Measurements from ENCODE around the gene MVK. TPM values are rescaled to one million over a fixed set of nuclear protein-coding genes. Genes with fewer than 3 reads are reported as not detected.

Gene MVK
- total RNA-seq, 1 donor from 2014 or later, result 44.9 TPM

DNA sequence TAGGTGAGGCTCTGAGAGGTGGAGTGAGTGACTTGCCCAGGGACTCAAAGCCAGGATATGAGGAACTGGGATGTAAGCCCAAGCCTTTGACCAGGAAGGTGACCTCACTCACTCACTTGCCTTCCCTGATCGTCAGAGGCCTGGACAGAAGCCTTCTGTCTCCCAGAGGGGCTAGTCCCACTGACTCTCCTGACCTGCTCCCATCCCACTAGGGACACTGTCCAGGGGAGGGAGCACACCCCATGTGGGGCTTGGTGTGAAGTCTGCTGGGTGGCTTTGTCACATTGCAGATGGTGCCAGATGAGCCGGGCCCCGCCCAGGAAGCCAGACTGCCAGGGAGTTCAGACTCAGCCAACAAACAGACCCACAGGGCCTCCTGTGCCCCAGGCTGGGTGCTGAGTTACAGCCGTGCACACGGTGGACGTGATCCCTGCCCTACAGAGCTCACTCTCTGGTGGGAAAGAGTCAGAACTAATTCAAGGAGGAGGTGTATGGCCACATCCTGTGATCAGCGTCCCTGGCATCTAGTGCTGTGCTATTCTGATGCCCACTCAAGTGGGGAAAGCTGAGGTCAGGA is 28.6 kb upstream of the MVK start:
- DNase-seq (ENCODE audit: low read depth), result peak; percentile 56

DNA sequence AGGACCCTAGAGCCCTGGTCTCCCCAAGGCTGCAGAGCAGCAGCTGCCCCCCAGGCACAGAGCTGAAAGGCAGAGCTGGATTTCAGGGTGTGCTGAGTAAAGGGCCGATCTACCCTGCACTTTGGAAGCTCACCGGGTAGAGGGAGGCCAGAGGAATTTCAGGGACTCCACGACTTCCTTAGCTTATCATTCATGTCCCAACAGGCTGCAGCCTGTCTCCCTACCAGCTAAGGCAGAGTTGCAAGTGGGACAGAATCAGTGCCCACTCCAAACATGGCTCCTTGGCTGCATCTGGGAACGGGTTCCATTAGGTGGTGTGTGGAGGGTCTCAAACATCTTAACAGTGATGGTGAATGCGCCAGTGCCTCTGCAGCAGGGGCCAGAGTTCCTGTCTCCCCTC is 27.8 kb upstream of the MVK start:
- DNase-seq (ENCODE audit: low read depth), result no peak

GRCh38 chr12:109547286-109547685 is 26.3 kb upstream of the MVK start:
- no peak for DNase-seq (ENCODE audit: low read depth)

DNA sequence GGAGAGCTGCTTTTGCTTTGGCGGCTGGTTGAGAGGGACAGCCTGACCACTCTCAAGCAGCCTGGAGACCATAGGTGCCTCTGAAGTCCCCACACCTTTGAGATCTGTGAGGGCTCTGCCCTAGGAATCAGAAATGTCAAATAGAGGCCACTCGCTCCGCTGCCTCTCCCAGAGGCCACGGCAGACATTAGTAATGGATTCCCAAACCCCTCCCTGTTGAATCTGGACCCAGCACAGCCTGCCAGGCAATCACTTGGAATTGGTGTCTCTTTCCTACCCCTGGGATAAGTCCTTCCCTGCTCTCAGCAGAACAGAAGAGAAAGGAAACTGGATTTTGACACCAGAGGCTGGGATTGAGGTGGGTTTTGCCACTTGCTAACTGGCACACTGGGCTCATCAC is 25.3 kb upstream of the MVK start:
- DNase-seq (ENCODE audit: low read depth), result no peak

DNA sequence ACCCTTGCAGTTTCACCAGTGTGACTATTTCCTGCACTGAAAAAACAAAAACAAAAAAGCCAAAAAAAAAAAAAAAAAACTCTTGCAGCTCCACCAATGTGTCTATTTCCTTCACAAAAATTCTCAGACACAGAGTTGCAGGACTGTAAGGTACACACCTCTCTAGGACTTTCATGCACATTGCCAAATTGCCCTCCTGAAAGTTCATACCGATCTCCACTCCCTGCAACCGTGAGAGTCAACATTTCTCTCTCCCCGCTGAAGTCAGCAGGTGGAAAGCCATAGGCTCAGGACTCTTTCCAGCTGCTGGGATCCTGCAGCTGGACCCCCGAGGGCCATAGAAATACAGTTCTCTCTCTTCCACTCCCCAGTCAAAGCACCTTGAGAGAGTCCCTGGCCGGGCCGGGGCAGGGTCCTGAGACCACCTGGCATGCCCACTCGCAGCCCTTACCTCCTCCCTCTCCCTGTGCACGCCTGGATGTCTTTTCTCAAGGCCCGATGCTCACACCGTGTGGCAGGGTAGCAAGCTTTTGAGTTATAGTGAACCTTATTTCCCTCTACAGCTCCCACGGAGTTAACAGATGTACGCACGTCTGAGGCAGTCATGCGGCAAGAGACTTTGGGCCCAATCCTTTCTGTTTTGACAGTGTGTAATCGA is 23.9 kb upstream of the MVK start:
- DNase-seq (ENCODE audit: low read depth), result no peak

GRCh38 chr12:109550281-109550680 is 23.3 kb upstream of the MVK start:
- no peak for DNase-seq (ENCODE audit: low read depth)

DNA sequence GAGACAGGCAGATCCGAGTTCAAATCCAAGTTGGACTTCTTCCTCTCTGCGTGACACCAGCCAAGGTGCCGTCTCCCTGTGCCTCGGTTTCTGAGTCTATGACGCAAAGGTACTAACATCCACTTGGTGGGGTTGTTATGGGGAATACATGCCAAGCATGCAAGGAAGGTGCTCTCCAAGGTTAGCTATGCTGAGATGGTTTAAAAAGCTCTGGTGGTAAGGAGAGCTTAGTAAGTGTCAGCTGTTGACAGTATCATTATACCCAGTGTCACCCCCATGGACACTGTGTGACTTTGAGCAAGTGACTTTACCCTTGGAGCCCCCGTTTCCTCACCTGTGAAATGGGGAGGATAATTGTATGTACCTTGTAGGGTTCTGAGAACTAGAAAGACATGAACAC is 22.5 kb upstream of the MVK start:
- no peak for DNase-seq (ENCODE audit: low read depth)

GRCh38 chr12:109552971-109553370 is 20.6 kb upstream of the MVK start:
- DNase-seq (ENCODE audit: low read depth), result no peak

GRCh38 chr12:109553483-109553882 is 20.1 kb upstream of the MVK start:
- no peak for DNase-seq (ENCODE audit: low read depth)

- DNase-seq (ENCODE audit: low read depth), result no peak
Observed at GRCh38 chr12:109553906-109554500, 19.6 kb upstream of the MVK start.

- no peak for DNase-seq (ENCODE audit: low read depth)
Observed at GRCh38 chr12:109554761-109555160, 18.8 kb upstream of the MVK start.

DNA sequence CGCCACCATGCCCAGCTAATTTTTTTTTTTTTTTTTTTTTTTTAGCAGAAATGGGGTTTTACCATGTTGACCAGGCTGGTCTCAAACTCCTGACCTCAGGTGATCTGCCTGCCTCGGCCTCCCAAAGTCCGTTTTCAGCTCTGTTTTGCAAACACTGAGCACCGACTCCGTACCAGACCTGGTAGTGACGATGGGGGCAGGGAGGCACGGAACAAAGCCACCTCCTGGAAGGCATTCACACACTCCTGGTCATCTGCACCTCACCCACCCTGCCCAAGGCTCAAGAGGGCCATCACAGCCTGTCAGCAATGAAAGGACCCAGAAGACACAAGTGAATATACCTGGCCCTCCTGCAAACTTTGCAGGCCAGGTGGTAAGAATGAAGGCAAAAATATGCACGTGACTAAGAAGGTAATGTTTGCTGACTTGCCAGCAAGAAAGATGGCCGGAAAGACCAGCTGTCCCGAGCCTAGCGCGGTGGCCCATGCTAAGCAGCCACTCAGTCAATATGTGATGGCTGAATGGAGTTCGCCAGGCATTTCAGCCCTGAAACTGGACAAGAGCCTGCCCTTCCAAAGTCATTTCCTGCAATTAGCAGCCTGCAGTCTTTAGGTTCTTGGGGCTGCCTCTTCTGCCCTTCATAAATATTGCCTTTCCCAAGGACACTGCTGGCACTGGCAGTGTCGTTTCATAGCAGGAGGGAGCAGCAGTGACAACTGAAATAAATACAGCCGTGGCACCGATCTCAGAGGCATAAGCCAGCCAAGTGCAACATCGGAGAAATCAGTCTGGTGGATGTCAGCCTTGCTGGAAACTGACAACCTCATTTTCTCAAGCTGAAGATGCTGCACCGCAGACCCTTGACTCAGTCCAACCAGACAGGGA is 17.9 kb upstream of the MVK start:
- DNase-seq (ENCODE audit: low read depth), result no peak

DNA sequence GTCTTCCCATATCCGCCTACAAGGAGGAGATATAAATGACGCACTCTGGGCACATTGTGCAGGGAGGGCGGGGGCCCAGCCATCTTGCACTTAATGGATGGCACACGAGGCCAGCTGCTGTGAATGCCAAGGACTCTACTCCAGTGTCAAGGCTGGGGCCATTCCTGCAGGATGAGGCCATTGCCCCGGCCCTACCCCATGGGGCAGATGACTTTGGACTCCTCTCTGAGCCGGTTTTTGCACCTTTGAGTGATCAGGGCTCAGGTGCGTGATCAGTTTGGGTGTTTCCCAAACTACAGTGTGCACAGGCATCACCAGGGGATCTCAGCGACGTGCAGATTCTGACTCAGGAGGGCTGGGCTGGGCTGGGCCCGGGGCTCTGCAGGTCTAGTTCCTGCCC is 16.4 kb upstream of the MVK start:
- no peak for DNase-seq (ENCODE audit: low read depth)

- no peak for DNase-seq (ENCODE audit: low read depth)
Observed at GRCh38 chr12:109557805-109558204, 15.8 kb upstream of the MVK start.

DNA sequence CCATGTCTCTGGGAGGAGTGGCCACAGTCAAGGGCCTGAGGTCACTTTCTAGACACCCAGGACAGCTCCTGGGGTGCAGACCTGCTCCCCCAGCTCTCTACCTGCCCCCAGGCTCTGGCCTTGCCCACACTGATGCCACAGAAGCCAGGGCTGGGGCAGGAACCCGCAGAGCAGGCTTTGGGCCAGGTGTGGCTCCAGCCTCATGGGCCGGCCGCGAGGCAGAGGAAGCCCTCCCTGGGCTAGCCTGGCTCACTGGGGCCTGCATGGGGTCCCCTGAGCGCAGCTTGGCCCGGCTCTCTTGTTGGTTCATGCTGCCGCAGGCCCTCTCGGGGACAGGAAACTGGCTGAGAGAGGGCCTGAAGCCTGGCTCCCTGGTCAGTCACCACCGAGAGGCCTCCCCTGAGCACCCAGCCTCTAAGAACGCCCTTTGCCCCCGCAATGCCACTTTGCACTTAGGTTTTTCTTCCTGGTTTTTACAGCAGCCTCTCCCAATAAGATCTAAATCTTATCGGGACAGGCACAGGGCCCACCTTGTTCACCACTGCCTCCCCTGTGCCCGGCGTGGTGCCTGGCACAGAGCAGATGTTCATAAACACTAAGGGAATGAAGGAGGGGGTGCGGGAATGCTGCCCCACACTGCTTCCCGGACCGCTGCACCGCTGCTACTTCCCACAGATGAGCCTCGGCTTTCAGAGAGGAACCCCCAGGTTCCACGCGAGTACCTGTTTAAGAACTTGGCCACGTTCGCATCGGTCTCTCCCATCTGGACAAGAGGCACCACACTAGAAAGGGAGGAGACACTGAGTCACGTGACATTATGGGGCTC is 15.0 kb upstream of the MVK start:
- DNase-seq (ENCODE audit: low read depth), result no peak

DNA sequence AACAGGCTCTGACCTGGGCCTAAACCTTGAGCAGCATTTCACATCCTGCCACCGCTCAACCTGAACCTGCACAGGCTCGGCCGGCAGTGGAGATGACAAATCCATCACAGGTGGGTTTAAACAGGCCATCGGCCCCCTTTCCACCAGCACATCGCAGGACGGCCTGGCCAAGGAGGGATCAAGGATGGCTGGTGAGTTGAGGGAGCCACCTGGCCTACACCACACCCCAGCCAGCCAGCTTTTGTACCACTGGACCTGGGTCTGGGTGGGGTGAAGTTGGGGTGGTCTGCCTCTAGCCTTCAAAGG is 14.4 kb upstream of the MVK start:
- no peak for DNase-seq (ENCODE audit: low read depth)

- DNase-seq (ENCODE audit: low read depth), result no peak
Observed at GRCh38 chr12:109559601-109560000, 14.0 kb upstream of the MVK start.

DNA sequence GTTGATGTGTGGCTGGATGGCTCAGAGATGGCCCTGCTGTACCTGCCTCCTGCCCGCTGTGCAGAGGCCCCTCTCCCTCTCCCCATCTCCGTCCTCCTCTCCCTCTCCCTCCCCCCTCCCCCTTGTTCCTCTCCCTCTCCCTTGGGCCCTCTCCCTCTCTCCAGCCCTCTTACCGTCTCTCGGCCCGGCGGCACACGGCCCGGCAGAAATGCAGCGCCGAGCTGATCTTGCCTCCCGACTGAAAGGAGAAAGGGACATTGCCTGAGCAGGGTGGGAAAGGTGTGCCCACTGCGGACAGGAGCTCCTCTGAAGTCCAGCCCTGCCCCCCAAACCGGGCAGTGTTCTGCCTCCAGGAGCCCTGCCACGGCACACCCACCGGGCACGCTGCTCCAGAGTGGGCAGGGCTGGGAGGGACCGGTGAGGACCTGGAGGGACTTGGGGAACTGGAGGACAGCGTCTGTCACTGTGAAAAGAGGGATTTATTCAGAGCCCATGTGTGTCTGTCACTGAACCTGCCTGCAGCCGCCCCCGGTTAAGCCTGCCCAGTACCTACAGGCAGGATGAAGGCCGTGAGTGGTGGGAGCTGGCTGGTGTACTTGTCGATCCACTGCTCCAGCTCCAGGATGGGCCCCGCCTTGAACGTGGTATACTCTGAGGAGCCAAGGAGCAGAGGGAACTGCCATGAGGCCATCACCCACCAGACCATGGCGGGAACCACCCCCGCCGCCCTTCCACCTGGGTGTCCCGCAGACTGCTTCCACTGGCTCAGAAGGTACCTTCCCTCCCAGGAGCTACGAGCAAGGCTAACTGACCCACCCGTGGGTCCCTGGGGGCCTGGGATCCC is 12.5 kb upstream of the MVK start:
- no peak for DNase-seq (ENCODE audit: low read depth)

GRCh38 chr12:109561711-109562030 is 11.9 kb upstream of the MVK start:
- DNase-seq (ENCODE audit: low read depth), result no peak

- DNase-seq (ENCODE audit: low read depth), result no peak
Observed at GRCh38 chr12:109562871-109563270, 10.7 kb upstream of the MVK start.
